ENCODE measurements around the gene SDC1.
"Not testable (repeated sequence)": the region's sequence is repeated elsewhere in the genome, so short reads cannot be mapped to it uniquely, and the experiment has no call there.

The SDC1 gene

DNA sequence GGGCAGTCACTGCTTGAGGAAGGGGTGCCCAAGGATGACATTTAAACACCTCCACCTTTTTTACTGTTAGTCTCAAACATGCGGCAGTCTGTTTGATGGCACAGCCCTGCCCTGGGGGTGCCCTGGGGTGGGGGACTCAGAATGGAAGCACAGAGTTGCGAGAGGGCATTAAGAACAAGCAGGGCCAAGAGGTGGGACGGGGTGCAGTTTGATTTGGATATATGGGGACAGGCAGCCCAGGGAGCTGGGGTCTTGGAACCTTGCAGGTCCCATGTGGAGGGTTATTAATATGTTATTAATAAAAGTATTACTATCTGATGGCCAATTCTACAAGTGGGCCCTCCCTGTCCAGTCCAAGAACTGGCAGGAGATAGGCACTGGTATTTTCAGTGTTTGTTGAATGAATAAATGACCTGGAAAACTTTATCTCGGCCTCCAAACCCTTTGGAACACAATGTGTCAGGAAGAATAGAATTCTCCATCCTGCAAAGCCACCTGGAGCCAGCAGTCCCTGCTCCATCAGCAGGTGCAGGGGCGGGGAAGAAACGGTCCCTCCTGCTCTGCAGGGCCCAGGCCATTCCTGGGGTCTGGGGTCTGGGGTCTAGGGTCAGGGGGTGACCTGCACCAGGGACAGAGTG is 25.2 kb downstream of the SDC1 start:
- H3K27me3 ChIP-seq (ENCODE audit: insufficient read depth, low read length): no peaks in the 10 kb centered on the region
- no peak overlapping the region for H3K27ac ChIP-seq (ENCODE audit: low read length)
- no peak overlapping the region for H3K9ac ChIP-seq (ENCODE audit: low read depth, low read length)

DNA sequence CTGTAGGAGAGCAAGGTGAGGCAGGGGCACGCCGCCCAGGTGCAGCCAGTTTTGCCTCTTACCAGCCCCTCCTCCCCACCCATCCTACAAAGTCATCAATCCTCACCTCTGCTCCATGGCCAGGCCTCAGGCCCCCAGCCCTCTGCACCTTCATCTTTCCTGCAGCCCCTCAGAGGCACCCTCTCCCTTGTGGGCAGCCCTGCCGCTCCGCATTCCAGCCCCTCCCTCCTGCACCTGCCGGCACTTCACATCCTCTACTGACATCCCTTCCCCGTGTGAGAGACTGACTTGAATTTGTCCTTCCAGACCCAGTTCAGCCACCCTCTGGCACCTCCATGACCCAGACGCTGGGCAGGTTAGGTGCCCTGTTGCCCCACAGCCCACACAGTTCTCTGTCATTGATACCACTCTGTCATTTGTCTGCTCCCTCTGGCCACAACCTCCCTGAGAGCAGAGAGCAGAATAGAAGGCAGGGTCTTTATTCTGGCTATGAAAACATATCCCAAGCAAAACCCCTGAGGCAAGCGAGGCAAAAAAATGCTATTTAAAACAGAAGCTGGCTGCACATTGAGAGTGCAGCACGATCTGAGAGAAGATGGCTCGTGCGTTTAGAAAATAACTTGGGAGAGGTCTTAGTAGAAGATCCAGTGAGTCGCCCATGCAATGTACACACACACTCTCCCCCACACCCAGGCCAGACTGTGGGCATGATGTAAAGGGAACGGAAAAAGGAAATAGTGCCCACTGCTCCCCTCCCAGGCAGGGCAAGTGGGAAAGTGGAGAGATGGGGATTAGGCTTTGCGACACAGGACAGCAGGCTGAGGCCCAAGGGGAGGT is 25.9 kb downstream of the SDC1 start:
- no peak overlapping the region for H3K4me3 ChIP-seq (ENCODE audit: low read length)
- H3K9ac ChIP-seq (ENCODE audit: low read depth, low read length): no peak overlapping the region
- H3K9me3 ChIP-seq (ENCODE audit: insufficient read depth, low read depth, low read length): no peaks in the 10 kb centered on the region
- no peaks in the 10 kb centered on the region for H3K27me3 ChIP-seq (ENCODE audit: insufficient read depth, low read length)
- H3K36me3 ChIP-seq (ENCODE audit: insufficient read depth, low read depth, low read length): peaks cover 36% of the 10 kb centered on the region
- H3K27ac ChIP-seq (ENCODE audit: low read length): no peak overlapping the region
- H3K4me1 ChIP-seq (ENCODE audit: insufficient read depth, low read length): no peaks in the 10 kb centered on the region

More for the DNA sequence above, 25.2 kb downstream of the SDC1 start:
- Histone ChIP-seq H3K9me3 (ENCODE audit: insufficient read depth, low read depth, low read length) (no peaks in the 10 kb centered on the region), H3K4me1 (ENCODE audit: insufficient read depth, low read length) (no peaks in the 10 kb centered on the region), H3K36me3 (ENCODE audit: insufficient read depth, low read depth, low read length) (peaks cover 44% of the 10 kb centered on the region), H3K4me3 (ENCODE audit: low read length) (no peak overlapping the region)

DNA sequence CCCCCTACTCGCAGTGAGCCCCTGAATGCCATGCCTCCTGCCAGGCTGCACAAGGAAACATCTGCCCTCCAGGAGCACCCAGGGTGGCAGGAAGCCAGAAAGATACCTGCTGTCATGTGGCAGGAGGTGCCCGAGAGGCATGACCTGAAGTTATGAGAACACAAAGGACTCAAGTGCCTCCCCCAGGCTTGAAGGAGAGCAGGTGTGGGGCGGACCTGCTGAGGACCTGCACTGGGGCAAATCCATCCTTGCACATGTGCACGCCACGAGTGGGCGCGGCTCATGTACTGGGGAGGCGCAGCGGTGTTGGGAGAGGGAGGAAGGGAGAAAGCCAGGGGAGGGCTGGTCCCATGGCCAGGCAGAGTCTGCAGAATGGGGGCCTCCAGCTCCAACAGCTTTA is 26.9 kb downstream of the SDC1 start:
- Histone ChIP-seq H3K4me3 (ENCODE audit: low read length) (no peak overlapping the region), H3K27me3 (ENCODE audit: insufficient read depth, low read length) (no peaks in the 10 kb centered on the region), H3K36me3 (ENCODE audit: insufficient read depth, low read depth, low read length) (peaks cover 26% of the 10 kb centered on the region), H3K4me1 (ENCODE audit: insufficient read depth, low read length) (no peaks in the 10 kb centered on the region), H3K9ac (ENCODE audit: low read depth, low read length) (no peak overlapping the region), H3K27ac (ENCODE audit: low read length) (no peak overlapping the region), H3K9me3 (ENCODE audit: insufficient read depth, low read depth, low read length) (no peaks in the 10 kb centered on the region)

DNA sequence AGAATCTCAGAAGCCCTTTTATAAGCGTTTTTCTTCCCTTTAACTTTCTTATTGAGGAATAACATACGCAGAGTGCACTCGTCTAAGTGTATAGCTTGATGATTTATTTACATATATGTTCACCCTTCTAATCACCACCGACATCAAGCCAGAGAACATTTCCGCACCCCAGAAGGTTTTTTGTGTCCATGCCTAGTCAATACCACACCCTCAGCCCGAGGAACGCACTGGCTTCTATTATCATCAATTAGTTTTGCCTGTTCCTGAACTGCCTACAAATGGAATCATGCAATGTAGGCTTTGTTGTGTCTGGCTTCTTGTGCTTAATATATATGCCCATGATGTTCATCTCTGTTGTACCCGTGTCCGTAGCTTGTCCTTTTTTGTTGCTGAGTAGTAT is 27.7 kb downstream of the SDC1 start:
- Histone ChIP-seq H3K27ac (ENCODE audit: low read length) (no peak overlapping the region), H3K4me3 (ENCODE audit: low read length) (no peak overlapping the region), H3K4me1 (ENCODE audit: insufficient read depth, low read length) (no peaks in the 10 kb centered on the region), H3K36me3 (ENCODE audit: insufficient read depth, low read depth, low read length) (peaks cover 18% of the 10 kb centered on the region), H3K9me3 (ENCODE audit: insufficient read depth, low read depth, low read length) (no peaks in the 10 kb centered on the region), H3K9ac (ENCODE audit: low read depth, low read length) (no peak overlapping the region), H3K27me3 (ENCODE audit: insufficient read depth, low read length) (no peaks in the 10 kb centered on the region)

DNA sequence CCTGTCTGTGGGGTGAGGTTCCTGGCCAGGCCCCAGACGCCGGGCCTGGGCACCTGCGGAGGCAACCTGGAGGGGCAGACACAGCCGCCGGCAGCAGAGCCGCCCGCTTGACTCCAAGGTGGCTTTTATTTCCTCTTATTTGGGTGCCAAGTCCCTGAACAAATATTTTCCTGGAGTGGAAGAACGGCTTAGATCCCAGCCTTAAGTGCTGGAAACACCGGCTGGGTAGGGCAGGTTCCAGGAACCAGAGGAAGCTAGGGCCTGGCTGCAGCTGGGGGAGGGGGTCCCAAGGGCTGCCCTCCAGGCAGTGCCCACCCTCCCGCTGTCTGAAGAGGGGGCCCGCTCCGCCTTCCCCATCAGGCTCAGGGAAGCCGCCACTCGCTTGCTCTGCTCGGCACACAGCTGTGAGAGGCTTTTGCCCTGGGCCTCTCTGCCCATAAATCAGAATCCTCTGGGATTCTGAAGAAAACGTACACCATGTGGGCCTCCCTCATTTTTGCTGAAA is 28.2 kb downstream of the SDC1 start:
- Histone ChIP-seq H3K4me3 (ENCODE audit: low read length) (no peak overlapping the region), H3K9ac (ENCODE audit: low read depth, low read length) (no peak overlapping the region), H3K36me3 (ENCODE audit: insufficient read depth, low read depth, low read length) (peaks cover 13% of the 10 kb centered on the region; the same call in 1 of the 2 replicates)

DNA sequence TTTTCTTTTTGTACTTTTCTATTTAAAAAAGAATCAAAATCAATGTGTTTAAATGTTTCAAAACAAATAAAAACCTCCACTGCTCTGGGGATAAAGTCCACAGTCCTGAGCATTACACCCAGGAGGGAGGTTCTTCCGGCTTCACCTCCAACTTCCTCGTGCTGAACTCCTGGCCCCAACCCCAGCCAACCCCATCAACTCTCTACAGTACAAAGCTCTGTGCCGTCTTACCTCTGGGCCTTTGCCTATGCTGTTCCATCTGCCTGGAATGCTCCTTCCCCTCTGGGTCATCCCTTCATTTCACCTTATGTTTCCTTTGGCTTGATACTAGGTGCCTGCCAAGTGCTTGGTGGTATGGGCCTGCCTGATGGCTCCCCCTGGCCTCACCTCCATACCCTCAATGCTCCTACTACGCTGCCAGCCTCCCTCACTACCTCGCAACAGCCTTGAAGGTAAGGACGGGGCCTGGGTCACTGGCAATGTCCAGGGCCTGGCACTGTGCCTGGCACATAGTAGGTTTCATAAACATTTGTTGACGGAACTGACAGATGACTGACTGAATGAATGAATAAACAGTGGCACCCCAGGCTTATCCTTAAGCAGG is 28.8 kb downstream of the SDC1 start:
- Histone ChIP-seq H3K9me3 (ENCODE audit: insufficient read depth, low read depth, low read length) (no peaks in the 10 kb centered on the region), H3K4me1 (ENCODE audit: insufficient read depth, low read length) (peaks cover 4% of the 10 kb centered on the region; the same call in 1 of the 2 replicates), H3K27ac (ENCODE audit: low read length) (no peak overlapping the region), H3K36me3 (ENCODE audit: insufficient read depth, low read depth, low read length) (peaks cover 8% of the 10 kb centered on the region; the same call in 1 of the 2 replicates), H3K9ac (ENCODE audit: low read depth, low read length) (no peak overlapping the region), H3K27me3 (ENCODE audit: insufficient read depth, low read length) (no peaks in the 10 kb centered on the region), H3K4me3 (ENCODE audit: low read length) (no peak overlapping the region)

More for the DNA sequence above, 28.2 kb downstream of the SDC1 start:
- Histone ChIP-seq H3K27ac (ENCODE audit: low read length) (no peak overlapping the region), H3K9me3 (ENCODE audit: insufficient read depth, low read depth, low read length) (no peaks in the 10 kb centered on the region), H3K4me1 (ENCODE audit: insufficient read depth, low read length) (no peaks in the 10 kb centered on the region; the same call in 1 of the 2 replicates), H3K27me3 (ENCODE audit: insufficient read depth, low read length) (no peaks in the 10 kb centered on the region)

DNA sequence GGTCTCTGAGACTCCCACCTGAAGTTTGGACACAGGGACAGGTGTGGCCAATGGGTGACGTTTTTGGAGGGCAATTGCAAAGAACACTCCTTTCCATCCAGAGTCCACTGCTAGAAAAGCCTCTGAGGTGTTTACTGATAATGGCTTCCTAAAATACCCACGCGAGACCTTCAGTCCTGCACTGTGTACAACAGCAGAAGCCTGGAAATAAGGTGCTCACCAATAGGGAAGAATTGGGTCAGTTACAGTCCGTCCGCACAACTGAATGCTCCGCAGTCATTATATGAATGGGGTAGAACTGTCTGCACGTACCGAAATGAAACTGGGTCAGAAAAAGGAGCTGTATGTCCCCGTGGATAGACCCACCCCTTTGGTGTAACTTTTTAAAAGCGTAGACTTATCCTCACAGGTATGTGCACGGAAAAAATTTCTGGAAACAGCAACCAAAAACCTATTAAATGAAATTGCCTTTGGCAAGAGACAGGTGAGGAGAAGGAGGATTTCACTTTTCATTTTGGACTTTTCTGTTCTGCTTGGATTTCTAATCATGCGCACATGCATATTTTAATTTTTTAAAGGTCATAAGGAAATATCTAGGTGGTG is 29.4 kb downstream of the SDC1 start:
- no peak overlapping the region for H3K27ac ChIP-seq (ENCODE audit: low read length)
- H3K9ac ChIP-seq (ENCODE audit: low read depth, low read length): no peak overlapping the region
- no peaks in the 10 kb centered on the region for H3K9me3 ChIP-seq (ENCODE audit: insufficient read depth, low read depth, low read length)
- H3K36me3 ChIP-seq (ENCODE audit: insufficient read depth, low read depth, low read length): 0 out of 2 replicates have a peak, but pooled peaks cover 3% of the 10 kb centered on the region
- peaks cover 7% of the 10 kb centered on the region; the same call in 1 of the 2 replicates for H3K4me1 ChIP-seq (ENCODE audit: insufficient read depth, low read length)
- no peaks in the 10 kb centered on the region for H3K27me3 ChIP-seq (ENCODE audit: insufficient read depth, low read length)
- H3K4me3 ChIP-seq (ENCODE audit: low read length): no peak overlapping the region

DNA sequence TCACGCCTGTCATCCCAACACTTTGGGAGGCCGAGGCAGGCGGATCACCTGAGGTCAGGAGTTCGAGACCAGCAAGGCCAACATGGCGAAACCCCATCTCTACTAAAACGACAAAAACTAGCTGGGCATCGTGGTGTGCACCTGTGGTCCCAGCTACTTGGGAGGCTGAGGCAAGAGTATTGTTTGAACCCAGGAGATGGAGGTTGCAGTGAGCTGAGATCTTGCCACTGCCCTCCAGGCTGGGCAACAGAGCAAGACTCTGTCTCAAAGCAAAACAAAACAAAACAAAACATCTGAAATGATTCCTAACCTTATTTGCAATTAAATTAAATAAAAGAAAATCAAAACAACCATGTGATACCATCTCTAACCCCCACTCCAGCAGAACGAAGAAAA is 29.9 kb downstream of the SDC1 start:
- H3K9me3 ChIP-seq (ENCODE audit: insufficient read depth, low read depth, low read length); H3K9ac ChIP-seq (ENCODE audit: low read depth, low read length); H3K36me3 ChIP-seq (ENCODE audit: insufficient read depth, low read depth, low read length); H3K27me3 ChIP-seq (ENCODE audit: insufficient read depth, low read length); H3K27ac ChIP-seq (ENCODE audit: low read length); H3K4me1 ChIP-seq (ENCODE audit: insufficient read depth, low read length); H3K4me3 ChIP-seq (ENCODE audit: low read length): not testable (repeated sequence)

DNA sequence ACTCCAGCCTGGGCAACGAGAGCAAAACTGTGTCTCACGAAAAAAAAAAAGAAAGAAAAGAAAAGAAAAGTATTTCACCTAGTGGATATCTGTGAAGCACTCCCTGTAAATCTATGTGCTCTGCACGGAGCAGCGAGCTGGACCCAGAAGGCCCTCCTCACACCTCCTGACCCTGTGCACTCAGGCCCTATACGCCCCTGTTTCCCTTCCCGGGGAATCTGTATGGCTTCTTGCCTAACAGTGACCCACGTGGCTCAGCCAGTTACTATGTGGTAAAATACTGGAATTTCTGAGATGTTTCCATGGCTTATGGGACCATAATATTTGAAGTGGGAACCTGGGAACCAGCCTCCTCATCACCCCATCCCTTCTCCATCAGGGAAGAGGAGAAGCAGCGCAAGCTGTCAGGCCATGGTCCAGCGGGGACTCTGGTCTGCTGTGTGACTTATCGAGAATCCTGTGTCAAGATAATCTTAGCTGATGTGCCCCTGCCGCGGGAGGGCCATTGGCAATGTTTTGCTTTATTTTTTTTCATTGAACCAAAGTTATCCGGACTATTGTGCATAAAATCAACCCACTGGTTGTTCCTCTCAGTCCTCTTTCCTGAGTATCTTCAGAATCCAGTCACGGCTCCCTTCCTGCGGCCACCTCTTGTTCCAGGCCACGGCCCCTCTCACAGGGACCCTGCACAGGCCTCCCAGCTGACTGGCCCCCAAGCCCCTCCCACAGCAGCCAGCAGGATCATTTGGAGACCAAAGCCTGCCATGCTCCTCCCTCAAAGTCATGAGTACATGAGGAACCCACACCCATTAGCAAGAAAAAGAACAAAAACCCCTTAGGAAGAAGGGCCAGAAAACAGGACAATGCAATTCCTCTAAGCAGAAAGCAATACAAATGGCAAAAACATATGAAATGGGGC is 30.6 kb downstream of the SDC1 start:
- no peak overlapping the region for H3K27ac ChIP-seq (ENCODE audit: low read length)
- H3K4me3 ChIP-seq (ENCODE audit: low read length): no peak overlapping the region
- no peaks in the 10 kb centered on the region for H3K9me3 ChIP-seq (ENCODE audit: insufficient read depth, low read depth, low read length)
- H3K27me3 ChIP-seq (ENCODE audit: insufficient read depth, low read length): no peaks in the 10 kb centered on the region
- H3K4me1 ChIP-seq (ENCODE audit: insufficient read depth, low read length): peaks cover 7% of the 10 kb centered on the region; the same call in 1 of the 2 replicates
- no peak overlapping the region for H3K9ac ChIP-seq (ENCODE audit: low read depth, low read length)
- H3K36me3 ChIP-seq (ENCODE audit: insufficient read depth, low read depth, low read length): no peaks in the 10 kb centered on the region

DNA sequence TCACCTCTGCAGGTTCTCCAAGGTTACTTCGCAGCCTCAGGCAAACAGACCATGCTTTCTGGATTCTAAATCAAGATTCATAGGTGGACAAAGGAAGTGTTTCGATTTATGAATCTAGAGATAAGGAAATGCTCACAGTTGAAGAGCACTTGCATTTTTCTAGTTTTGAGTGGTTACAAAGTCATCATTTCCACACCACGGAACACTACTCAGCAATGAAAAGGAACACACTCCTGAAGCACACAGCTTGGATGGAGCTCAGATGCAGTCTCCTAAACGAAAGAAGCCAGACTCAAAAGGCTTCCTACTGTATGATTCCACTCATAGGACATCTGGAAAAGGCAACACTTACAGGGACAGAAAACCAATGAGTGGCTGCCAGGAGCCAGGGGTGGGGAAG is 31.7 kb downstream of the SDC1 start:
- Histone ChIP-seq H3K9ac (ENCODE audit: low read depth, low read length) (no peak overlapping the region), H3K27me3 (ENCODE audit: insufficient read depth, low read length) (no peaks in the 10 kb centered on the region), H3K4me1 (ENCODE audit: insufficient read depth, low read length) (peaks cover 12% of the 10 kb centered on the region; the same call in 1 of the 2 replicates), H3K4me3 (ENCODE audit: low read length) (no peak overlapping the region), H3K9me3 (ENCODE audit: insufficient read depth, low read depth, low read length) (no peaks in the 10 kb centered on the region), H3K27ac (ENCODE audit: low read length) (no peak overlapping the region), H3K36me3 (ENCODE audit: insufficient read depth, low read depth, low read length) (no peaks in the 10 kb centered on the region)

DNA sequence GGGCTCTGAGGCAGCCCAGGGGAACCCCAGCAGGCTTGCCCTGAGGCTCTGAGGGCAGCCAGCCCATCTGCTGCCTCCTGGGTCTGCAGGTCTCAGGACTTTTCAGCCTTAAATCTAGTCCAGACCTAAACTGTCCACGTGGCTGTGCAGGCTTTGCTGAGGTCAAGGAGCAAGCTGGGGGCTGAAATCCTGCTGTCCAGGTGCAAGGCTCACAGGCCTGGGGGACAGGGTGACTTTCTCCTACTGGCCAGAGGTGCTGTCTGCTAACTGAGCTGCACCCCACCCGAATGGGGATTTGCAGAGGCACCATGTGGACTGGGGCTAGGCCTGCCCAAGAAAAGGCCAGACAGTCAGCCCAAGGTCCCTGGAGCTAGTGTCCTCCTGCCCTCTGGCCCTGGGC is 32.1 kb downstream of the SDC1 start:
- peaks cover 12% of the 10 kb centered on the region; the same call in 1 of the 2 replicates for H3K4me1 ChIP-seq (ENCODE audit: insufficient read depth, low read length)
- no peak overlapping the region for H3K27ac ChIP-seq (ENCODE audit: low read length)
- no peaks in the 10 kb centered on the region for H3K9me3 ChIP-seq (ENCODE audit: insufficient read depth, low read depth, low read length)
- H3K27me3 ChIP-seq (ENCODE audit: insufficient read depth, low read length): no peaks in the 10 kb centered on the region
- no peak overlapping the region for H3K9ac ChIP-seq (ENCODE audit: low read depth, low read length)
- H3K36me3 ChIP-seq (ENCODE audit: insufficient read depth, low read depth, low read length): no peaks in the 10 kb centered on the region
- no peak overlapping the region for H3K4me3 ChIP-seq (ENCODE audit: low read length)
